ENCODE results near the gene TMEM121B. TPM values are rescaled to one million over a fixed set of nuclear protein-coding genes. Genes with fewer than 3 reads are reported as not detected.

Gene TMEM121B
- polyA plus RNA-seq, 10 donors = 2.9 to 6.6 (median 4.0) TPM

Other genes with a start within 250 kb of the TMEM121B start
- gene GAB4, start 113.1 kb downstream of the TMEM121B start, polyA plus RNA-seq (ENCODE audit: insufficient read length in 10 of 10) = under 1 TPM in 1 of 10 donors, not detected in 9; 0.07 TPM
- 1 to 10 TPM; 3.6 to 7.1 (median 5.2) TPM for gene IL17RA, start 36.4 kb downstream of the TMEM121B start, polyA plus RNA-seq (ENCODE audit: insufficient read length in 10 of 10)
- 10 to 100 TPM; 35.2 to 46.0 (median 40.9) TPM for gene HDHD5, start 37.9 kb upstream of the TMEM121B start, polyA plus RNA-seq (ENCODE audit: insufficient read length in 10 of 10)
- gene ADA2, start 98.1 kb upstream of the TMEM121B start, polyA plus RNA-seq (ENCODE audit: insufficient read length in 10 of 10) = 10 to 100 TPM in 9 of 10 donors, 1 to 10 TPM in 1; 9.7 to 26.8 (median 14.7) TPM
- 10 to 100 TPM in 9 of 10 donors, 1 to 10 TPM in 1; 8.4 to 23.3 (median 17.3) TPM for gene CECR2, start 248.1 kb upstream of the TMEM121B start, polyA plus RNA-seq (ENCODE audit: insufficient read length in 10 of 10)

All from muscle of back (tissue), 10 donors.